G401.6 (cell line): Measurements from ENCODE around the gene C19orf33.

Source experiments
- FAIRE-seq: peaks from 2 replicates; lab custom pipeline; 2012; peaks lifted over from hg19 to GRCh38; lab: Jason Lieb, UNC

The C19orf33 gene

DNA sequence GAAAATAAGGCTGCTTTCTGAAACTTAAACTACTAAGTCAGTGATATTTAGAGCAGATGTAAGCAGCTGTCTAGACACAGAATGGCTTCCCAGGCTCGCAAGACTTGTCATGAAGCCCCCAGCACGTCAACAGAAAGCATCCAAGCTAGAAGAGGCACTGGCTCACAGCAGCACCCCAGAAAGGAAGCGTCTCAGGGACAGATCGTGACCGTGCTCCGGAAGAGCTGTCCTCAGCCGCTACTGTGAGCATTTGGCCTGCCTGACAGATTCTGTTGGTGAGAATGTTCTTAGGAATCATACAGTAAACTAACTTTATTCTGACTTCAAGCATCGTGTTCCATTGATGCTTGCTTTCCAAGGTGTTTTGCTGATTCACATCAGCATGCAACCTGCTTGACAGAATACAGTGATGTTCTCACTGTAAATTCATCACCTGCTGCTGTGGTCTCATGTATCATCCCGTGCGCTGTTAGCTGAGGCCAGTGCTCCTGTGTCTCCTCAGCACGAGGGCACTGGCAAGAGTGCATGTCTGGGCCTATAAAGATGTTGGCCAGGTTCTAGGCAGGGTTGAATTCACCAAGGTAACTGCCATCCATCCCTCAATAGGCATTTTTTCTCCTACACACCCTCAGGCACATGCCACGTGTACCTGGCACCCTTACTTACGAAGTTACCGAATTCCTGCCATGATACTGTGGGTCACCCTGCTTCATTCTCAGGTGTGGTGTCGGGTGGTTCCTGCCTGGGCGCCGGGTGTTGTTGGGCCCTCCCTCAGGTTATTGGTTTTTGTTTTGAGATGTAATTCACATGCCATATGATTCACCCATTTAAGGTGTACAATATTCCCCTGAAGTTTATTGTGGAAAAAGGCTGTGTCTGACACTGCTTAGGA lies 23.8 kb upstream of the C19orf33 start:
- no peak for FAIRE-seq

DNA sequence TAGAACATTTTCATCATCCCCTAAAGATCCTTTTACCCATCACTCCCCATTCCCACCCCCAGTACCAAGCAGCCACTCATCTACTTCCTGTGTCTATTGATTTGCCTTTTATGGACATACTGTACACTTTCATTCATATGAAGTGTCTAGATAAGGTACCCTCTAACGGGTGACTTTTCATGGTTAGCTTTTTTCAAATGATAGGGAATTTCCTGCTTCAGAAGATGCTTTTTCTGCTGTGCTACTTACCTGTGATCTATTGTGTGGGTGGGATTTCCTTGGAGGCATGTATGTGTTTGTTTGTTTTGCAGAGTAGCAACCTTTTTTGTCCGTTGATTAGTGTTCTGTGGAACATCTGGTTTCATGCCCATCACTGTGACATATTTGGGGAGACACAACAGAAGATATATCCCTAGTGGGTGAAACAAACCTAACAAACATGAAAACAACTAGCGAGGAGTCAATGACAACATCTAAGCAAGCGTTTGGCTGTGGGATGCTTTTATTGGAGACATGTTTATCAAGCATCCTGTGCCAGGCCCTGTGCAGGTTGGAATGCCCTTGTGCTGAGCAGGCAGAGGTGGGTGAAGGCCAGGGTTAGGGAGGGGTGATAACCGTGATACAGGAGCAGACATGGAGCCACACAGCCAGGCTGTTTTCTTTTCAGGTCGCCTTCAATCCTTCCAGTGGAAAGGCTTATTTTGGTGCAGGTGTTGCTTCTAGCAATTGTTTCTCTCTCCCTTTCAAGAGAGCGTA lies 22.1 kb upstream of the C19orf33 start:
- FAIRE-seq: no peak

DNA sequence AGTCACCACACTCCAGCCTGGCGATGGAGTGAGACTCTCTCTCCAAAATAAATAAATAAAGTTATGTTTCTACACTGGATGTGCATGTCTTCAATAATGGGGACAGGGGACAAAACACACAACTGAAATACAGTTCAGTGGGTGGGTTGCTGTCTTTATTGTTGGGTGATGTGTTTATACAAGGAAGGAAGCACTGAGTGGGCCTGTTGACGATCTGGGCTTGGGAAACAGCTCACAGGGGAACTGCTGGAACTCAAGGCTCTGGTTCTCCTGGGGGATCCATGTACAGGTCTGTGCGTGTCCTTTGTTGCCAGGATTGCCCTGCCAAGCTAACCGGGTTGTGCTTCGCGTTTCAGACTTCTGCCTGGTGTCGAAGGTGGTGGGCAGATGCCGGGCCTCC lies 20.8 kb upstream of the C19orf33 start:
- no peak for FAIRE-seq

DNA sequence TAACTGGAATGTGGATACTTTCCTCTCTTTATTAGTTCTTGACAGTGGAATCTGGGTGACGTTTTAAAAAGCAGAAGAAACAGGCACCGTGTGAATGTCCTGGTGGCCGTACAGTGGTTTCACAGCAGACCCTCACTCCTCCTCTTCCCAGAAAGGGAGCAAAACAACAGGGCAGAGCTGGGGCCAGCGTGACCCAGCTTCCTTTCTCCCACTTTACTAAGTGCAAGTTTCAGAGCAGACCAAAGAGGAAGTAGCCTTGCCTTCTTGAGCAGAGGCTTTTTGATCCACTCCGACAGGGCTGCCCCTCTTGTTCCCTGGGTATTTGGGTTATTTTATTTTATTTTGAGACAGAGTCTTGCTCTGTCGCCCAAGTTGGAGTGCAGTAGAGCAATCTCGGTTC lies 19.6 kb upstream of the C19orf33 start:
- FAIRE-seq: no peak

DNA sequence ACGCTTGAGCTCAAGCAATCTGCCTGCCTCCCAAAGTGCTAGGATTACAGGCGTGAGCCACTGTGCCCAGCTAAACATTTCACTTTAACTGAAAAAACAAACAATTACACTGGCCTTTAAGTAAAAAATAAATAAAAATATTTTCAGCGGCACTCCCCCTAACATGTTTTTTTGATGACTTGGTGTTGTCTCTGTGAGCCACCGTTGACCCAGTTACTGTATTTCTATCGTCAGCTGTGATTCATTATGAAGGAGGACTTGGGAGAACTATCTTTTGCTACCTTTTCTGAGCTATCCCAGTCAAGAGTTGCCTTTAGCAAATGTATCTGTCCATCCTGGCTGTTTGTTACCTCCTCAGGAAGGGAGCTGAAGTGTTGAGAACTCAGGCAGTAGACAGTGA lies 18.5 kb upstream of the C19orf33 start:
- no peak for FAIRE-seq

DNA sequence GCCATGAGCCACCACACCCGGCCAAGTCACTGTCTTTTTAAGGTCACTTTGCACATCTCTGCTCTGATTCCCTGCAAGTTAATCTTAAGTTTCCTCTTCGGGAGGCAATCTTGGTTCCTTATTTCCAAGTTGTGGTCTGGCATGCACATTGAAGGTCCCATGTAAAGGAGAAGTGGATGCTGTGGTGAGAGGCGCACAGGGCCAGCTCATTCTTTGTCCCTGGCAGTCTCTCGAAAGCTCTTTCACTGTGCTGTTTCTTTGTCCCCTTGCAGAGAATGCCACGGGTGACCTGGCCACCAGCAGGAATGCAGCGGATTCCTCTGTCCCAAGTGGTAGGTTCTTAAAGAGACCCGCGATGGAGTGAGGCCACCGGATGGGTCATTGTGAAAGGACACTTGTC lies 16.4 kb upstream of the C19orf33 start:
- no peak for FAIRE-seq

DNA sequence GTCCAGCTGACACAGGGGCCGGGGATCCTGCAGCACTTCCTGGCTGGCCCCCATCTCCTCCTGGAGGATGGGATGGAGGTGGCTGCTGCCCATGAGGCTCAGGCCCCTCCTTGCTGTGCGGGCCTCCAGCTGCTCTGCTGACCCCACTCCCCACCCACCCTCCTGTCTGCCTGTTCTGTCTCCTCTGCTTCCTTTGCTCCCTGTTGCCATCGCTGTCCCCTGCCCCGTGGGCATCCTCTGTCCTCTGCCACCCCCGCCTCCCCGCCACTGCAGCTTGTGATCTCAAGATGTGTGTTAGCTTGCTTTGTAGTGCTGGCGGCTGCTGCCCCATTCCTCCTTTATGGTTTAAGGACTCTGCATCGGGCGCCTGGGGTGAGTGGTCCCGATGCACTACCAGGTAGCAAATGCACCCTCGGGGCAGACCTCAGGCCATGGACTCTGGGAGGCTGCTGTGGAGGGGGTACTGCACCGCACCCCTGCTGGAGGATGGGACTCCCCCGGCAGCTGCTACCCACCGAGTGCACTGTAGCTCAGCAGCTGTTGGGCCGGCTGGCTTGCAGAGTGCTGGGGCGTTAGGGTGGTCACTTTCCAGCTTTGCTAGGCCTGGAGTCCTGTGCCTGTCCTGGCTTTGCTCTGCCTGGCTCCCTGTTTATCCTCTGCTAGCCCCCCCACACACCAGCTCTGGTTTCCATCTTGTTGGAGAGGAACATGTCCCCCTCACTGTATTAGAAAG lies 15.8 kb upstream of the C19orf33 start:
- no peak for FAIRE-seq

DNA sequence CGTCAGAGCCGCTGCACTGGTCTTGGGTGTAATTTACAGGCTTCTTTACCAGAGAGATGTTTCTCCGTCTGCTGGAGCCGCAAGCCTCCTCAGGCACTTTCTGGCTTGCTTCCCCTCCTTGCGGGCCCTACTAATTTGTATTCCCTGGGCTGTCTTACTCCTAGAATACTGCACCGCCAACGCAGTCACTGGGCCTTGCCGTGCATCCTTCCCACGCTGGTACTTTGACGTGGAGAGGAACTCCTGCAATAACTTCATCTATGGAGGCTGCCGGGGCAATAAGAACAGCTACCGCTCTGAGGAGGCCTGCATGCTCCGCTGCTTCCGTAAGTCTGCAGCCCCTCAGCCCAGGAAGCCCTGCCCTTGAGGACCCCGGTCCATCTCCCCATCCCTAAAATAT lies 14.1 kb upstream of the C19orf33 start:
- no peak for FAIRE-seq

DNA sequence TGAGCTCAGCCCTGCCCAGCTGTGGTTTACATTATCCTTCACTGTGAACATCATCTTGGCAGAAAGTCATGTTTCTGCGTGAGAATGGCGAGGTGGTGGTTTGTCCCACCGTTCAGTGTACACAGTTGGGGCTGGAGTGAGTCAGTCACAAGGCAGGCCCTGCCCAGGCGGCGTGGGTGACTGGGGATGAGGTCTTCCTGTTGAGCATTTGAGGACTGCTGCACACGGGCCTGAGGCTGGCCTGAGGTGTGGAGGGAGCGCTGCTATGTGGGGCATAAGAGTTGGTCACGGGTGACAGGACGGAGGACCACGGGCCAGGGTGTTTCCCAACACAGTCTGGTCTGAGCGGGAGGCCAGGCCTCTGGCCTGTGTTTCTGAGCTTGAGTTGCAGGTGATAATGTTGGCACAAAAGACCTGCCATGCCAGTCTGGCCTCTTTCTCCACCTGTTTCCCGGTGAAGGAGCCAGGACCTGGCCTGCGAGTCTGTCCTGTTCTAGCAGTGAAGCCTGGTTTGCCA lies 13.4 kb upstream of the C19orf33 start:
- no peak for FAIRE-seq

DNA sequence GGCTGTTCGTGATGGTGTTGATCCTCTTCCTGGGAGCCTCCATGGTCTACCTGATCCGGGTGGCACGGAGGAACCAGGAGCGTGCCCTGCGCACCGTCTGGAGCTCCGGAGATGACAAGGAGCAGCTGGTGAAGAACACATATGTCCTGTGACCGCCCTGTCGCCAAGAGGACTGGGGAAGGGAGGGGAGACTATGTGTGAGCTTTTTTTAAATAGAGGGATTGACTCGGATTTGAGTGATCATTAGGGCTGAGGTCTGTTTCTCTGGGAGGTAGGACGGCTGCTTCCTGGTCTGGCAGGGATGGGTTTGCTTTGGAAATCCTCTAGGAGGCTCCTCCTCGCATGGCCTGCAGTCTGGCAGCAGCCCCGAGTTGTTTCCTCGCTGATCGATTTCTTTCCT lies 12.2 kb upstream of the C19orf33 start:
- no peak for FAIRE-seq

DNA sequence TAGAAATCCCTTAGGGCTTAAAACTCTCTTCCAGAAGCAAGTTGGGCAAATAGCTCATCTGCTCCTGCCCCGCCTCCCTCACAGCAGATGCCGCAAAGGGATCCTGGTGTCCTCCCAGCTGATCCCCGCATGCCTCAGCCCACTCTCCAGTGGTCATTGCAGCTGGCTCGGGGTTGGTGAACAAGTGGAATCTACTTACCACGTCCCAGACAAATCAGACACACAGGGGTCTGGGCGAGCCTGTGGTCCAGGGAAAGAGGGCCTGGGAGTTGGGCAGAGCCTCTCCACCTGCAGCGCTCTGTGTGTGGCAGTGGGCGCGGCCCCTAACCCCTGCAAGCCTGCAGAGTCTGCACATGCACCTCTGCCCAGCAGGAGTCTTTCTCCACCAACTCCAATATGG lies 10.8 kb upstream of the C19orf33 start:
- no peak for FAIRE-seq

DNA sequence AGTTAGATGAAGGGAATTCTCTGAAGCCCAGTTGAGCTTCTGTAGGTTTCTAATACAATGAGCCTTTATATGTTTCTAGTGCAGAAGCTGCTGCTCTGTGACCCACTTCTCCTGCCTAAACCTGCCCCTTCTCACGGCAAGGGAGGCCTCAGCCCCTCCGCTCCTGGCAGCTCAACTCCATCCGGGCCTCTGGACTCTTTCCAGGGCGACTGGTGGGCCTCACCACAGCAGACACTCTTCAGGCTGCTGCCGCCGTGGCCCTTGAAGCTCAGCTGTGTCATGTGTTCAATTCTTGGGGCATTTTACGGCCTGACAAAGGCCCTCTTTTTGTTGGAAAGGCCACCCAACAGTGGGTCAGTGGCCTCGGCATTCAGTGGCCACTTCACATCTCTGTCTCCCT lies 10.0 kb upstream of the C19orf33 start:
- FAIRE-seq: no peak

DNA sequence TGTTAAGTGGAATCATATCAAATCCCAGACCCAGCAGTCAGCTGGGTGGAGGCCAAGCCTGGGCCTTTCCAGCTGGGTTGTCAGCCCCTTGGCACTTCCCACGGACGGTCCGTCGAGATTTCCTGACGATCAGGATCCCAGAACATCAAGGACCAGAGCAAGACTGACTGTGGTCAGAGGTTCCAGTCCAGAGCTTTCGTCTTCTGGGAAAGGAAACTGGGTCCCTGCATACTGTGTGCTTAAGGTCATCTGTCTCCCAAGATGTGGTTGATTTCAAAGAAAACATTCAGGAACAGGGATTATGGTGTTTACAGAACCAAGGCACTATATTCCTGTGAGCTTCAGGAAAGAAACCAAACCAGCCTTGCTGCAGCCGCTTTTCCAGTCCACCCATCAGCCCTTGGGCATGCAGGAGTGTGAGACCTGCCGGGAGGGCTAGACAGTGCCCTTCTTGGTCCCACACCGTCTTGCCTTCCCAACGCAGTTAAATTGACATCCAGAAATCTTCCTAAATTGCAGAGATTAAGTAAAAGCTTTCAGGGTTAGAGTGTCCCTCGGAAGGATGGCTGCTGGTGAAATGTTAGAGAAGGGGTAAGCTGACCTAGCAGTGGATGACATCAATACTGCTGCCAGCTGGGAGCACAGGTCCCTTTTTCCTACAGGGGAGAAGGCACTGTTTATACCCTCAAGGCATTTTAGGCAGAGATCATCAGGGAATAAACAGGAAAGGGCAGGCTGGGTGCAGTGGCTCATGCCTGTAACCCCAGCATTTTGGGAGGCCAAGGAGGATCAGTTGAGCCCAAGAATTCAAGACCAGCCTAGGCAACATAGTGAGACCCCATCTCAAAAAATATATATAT lies 5.0 kb upstream of the C19orf33 start:
- FAIRE-seq: no peak

DNA sequence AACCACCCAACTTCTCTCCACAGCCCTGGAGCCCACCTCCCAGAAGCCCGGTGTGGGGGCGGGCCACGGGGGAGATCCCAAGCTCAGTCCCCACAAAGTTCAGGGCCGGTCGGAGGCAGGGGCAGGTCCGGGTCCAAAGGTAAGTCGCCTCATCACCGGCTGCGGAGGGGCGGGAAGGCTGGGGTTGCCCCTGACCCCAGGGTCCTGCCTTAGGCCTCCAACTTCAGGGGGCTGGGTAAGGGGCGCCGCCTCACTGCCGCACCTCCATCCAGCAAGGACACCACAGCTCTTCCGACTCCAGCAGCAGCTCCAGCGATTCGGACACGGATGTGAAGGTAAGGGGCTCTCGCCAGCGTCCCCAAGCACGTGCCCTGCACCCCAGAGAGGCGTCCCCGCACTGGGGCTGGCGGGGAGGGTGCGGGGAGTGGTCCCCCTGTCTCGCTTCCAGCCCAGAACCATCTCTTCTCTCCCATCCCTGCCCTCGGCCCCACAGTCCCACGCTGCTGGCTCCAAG lies 358 bp downstream of the C19orf33 start:
- no peak for FAIRE-seq

DNA sequence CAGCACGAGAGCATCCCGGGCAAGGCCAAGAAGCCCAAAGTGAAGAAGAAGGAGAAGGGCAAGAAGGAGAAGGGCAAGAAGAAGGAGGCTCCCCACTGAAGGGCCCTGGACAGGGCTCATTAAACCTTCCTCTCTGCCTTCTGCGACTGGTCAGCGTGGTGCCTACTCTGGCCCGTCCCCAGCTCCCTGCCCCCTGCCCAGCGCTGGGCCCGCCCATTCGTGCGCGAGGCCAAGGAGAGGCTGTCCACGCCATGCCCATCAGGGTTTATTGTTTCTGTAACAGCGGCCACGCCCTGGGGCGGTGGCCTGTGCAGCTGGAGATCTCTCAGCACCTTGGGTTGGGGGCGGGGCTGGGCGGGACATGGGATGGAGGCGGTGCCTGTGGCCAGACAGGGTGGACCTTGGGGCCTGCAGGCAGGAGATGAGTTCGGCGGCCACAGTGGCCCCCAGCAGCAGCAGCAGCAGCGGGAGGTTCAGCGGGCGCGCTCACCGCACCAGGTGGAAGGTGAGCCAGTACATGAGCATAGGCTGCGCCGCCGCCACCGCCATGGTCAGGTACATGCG lies 897 bp downstream of the C19orf33 start:
- FAIRE-seq: no peak

DNA sequence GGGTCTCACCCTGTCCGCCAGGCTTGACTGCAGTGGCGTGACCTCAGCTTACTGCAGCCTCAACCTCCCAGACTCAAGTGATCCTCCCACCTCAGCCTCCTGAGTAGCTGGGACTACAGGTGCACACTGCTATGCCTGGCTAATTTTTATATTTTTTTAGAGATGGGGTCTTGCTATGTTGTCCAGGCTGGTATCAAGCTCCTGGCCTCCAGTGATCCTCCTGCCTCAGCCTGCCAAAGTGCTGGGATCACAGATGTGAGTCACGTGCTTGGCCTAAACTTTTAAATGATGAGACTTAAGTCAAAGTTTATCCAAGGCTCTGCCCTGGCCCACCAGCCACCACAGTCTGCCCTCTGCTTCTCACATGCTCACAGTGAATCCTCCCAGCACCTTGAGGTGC lies 2.2 kb downstream of the C19orf33 start:
- no peak for FAIRE-seq

DNA sequence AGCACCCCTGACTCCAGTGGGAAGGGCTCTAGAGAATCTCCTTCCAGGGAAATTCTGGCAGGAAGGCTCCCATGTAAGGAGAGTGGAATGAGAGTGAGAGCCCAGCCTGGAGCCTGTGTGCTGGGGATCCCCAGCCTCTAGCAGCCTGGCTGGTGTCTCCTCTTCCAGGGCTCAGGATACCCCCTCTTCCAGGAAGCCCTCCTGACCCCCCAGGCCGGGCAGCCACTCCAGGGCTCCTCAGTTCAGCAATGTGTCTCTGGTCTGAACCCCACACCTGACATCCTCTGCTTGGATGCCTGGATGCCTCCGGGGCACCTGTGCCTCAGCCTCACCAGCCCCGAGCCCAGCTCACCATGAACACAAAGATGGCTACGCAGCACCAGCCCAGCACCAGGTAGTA lies 3.0 kb downstream of the C19orf33 start:
- no peak for FAIRE-seq

DNA sequence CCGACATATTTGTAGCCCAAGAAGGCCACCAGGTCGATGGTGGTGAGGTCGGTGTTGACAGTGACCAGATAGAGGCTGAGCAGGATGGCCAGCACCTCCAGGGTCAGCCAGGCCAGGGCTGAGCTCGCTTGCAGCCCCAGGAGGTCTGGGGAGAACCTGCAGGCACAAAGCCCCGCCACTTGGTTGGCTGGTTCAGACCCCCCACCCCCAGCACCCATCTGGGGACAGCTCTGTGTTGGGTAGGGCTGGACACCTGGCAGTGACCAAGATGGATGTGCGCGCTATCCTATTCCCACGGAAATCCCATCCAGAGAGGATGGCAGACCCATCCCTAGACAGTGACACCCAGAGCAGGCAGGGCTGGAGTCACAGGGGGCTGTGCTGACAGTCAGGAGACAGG lies 3.5 kb downstream of the C19orf33 start:
- FAIRE-seq: no peak

DNA sequence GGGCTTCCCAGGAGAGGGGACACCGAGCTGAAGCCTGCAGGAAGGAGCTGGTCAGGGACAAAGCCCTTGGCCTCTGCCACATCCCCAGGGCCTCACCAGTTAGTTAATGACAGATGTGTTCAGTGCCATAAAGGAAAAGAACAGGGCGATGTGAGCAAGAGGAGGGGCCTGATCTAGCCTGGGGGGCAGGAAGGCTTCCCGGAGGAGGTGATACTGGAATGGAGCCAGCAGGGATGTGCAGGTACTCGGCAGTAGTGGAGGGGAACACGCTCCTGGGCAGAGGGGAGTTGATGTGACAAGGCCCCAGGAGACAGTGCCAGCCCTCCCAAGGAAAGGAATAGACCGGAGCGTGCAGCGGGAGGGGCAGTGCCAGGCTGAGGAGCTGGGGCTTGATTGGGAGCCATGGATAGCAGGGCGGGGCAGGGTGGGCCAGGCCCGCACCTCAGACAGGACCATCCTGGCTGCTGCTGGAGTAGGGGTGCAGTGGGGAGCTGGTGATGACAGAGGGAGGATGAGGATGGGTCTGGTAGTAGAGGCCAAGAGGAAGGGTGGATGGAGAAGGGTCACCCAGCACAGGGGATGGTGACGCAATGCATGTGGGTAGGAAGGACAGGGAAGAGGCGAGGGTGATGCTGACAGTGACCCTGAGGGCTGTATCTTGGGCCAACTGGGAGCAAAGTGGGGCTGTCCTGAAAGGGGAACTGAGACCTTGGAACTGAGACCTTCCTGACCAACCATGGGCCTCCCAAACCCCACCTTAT lies 4.1 kb downstream of the C19orf33 start:
- no peak for FAIRE-seq

DNA sequence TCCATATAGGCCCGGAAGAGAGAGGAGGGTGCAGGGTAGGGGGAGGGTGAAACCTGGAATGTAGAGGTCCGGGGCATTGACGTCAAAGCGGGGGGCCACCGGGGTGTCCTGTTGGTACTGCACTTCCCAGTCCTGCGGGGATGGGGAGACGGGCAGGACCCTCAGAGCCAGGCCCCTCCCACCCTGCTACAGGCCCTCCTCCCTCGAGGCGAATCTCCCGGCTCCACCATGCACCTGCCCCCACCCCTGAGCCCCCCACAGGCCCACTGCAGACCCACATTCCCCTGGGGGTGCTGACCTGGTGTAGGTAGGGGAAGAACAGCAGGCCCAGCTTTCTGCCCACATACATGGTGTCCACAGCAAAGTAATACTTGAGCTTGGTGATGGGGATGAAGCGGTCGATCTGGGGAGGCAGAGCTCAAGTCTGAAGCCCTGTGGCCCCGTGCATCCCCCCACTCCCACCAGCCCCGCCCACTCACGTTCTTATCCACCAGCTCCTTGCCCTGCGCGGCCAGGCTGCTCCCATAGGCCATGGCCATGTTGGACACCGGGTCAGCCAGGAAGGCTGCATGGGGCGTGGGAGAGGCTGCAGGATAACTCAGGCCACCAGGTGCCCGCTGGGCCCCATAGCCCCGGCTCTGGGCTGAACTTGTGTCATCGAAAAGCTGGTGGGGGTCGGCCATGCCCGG lies 5.0 kb downstream of the C19orf33 start:
- FAIRE-seq: no peak
